WTC11 (cell line): ENCODE results near the gene ATP6V1G2.

Experiments
- CBFB ChIP-seq: sonication (generic); formaldehyde crosslinking; IDR thresholded peaks from 2 replicates; pipeline ENCODE4 v1.8.1; 2022; ENCODE audit warnings: mild to moderate bottlenecking, low read depth, missing genetic modification reagents
- CTCF ChIP-seq: fragments of 200-600 bp; IDR thresholded peaks from 2 replicates; pipeline ENCODE4 v1.8.0; 2022; ENCODE audit warnings: antibody characterized with exemption
- E2F1 ChIP-seq: sonication (generic); formaldehyde crosslinking; IDR thresholded peaks from 2 replicates; pipeline ENCODE4 v1.8.0; 2022; ENCODE audit warnings: mild to moderate bottlenecking, missing genetic modification reagents
- EMX1 ChIP-seq: fragments of 250-450 bp; sonication (Bioruptor Pico); IDR thresholded peaks from 2 replicates; pipeline ENCODE4 v1.8.0; 2021; ENCODE audit warnings: mild to moderate bottlenecking
- FOXK1 ChIP-seq: sonication (generic); formaldehyde crosslinking; IDR thresholded peaks from 2 replicates; pipeline ENCODE4 v1.8.0; 2022; ENCODE audit warnings: mild to moderate bottlenecking, moderate library complexity, missing genetic modification reagents
- MAX ChIP-seq: sonication (generic); formaldehyde crosslinking; IDR thresholded peaks from 2 replicates; pipeline ENCODE4 v1.8.0; 2022; ENCODE audit warnings: mild to moderate bottlenecking, missing genetic modification reagents
- NR3C1 ChIP-seq: sonication (generic); formaldehyde crosslinking; conservative IDR thresholded peaks from 2 replicates; pipeline ENCODE4 v1.8.1; 2023; ENCODE audit warnings: low read depth, mild to moderate bottlenecking, missing genetic modification reagents
- SP1 ChIP-seq: sonication (generic); formaldehyde crosslinking; conservative IDR thresholded peaks from 2 replicates; pipeline ENCODE4 v1.8.1; 2022; ENCODE audit warnings: missing genetic modification reagents
- ZNF232 ChIP-seq: sonication (generic); formaldehyde crosslinking; IDR thresholded peaks from 2 replicates; pipeline ENCODE4 v1.8.0; 2022; ENCODE audit warnings: mild to moderate bottlenecking, missing genetic modification reagents
- ZNF671 ChIP-seq: fragments of 250-450 bp; sonication (Bioruptor Pico); IDR thresholded peaks from 2 replicates; pipeline ENCODE4 v1.8.0; 2021; ENCODE audit warnings: mild to moderate bottlenecking
- TF ChIP-seq, protein P1 (sequence below): sonication (generic); formaldehyde crosslinking; IDR thresholded peaks from 2 replicates; pipeline ENCODE4 v1.8.0; 2022; ENCODE audit warnings: missing genetic modification reagents
- TF ChIP-seq, protein P2 (sequence below): sonication (generic); formaldehyde crosslinking; IDR thresholded peaks from 2 replicates; pipeline ENCODE4 v1.8.1; 2022; ENCODE audit warnings: mild to moderate bottlenecking, missing genetic modification reagents, moderate library complexity, borderline replicate concordance

DNA sequence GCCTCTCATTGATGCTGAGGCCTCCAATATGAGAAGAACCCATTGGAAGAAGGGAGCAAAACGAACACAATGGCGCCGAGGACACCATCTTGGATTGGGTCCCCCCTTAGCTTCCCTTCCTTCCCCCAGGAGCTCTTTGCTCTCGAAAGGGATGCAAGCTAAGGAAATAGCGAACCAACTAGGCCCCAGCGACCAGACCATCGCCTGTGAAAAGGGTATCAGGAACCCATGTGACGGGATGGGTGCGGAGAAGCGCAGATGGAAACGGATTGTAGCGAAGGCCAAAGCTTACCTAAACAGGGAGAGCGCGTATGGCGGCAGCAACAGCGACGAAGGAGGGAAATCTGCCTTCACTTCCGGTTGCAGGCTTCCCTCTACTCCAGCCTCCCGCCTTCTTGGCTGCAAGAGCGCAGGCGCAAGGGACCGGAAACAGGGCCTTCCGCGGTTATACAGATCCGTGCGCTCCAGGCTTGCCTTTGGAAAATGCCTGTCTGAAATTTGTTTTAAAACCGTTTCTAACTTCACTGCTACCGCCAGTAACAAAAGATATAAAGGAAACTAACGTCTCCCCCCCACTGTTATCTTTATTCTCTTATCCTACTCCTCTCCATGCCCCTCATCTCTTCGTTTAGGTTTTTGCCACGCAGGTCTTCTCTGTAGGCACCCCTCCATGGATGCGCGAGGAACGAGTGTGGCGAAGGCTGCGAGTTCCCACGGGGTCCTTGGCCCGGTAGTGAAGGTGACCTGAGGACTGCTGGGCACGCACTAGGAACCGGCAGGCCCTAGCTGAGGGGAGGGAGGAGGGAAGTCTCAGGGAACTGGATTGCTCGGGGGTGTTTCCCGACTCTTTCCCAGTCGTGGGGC lies 4.5 kb downstream of the ATP6V1G2 start, which contains the start of gene DDX39B:
- TF ChIP-seq CTCF (no peak), E2F1 (CRISPR knock-in tag) (no peak; the same call in 1 of the 2 replicates), CBFB (CRISPR knock-in tag) (no peak), MAX (peak; percentile 79), EMX1 (CRISPR knock-in tag) (0 out of 2 replicates have a peak, but pooled peaks have one; percentile 19), ZNF232 (CRISPR knock-in tag) (peak; percentile 73; the same call in 1 of the 2 replicates), FOXK1 (no peak; the same call in none of the 2 replicates), NR3C1 (no peak), ZNF671 (CRISPR knock-in tag) (no peak), SP1 (no peak)
- TF ChIP-seq, protein P1, sequence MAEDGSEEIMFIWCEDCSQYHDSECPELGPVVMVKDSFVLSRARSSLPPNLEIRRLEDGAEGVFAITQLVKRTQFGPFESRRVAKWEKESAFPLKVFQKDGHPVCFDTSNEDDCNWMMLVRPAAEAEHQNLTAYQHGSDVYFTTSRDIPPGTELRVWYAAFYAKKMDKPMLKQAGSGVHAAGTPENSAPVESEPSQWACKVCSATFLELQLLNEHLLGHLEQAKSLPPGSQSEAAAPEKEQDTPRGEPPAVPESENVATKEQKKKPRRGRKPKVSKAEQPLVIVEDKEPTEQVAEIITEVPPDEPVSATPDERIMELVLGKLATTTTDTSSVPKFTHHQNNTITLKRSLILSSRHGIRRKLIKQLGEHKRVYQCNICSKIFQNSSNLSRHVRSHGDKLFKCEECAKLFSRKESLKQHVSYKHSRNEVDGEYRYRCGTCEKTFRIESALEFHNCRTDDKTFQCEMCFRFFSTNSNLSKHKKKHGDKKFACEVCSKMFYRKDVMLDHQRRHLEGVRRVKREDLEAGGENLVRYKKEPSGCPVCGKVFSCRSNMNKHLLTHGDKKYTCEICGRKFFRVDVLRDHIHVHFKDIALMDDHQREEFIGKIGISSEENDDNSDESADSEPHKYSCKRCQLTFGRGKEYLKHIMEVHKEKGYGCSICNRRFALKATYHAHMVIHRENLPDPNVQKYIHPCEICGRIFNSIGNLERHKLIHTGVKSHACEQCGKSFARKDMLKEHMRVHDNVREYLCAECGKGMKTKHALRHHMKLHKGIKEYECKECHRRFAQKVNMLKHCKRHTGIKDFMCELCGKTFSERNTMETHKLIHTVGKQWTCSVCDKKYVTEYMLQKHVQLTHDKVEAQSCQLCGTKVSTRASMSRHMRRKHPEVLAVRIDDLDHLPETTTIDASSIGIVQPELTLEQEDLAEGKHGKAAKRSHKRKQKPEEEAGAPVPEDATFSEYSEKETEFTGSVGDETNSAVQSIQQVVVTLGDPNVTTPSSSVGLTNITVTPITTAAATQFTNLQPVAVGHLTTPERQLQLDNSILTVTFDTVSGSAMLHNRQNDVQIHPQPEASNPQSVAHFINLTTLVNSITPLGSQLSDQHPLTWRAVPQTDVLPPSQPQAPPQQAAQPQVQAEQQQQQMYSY (CRISPR knock-in tag) = no peak
- TF ChIP-seq, protein P2, sequence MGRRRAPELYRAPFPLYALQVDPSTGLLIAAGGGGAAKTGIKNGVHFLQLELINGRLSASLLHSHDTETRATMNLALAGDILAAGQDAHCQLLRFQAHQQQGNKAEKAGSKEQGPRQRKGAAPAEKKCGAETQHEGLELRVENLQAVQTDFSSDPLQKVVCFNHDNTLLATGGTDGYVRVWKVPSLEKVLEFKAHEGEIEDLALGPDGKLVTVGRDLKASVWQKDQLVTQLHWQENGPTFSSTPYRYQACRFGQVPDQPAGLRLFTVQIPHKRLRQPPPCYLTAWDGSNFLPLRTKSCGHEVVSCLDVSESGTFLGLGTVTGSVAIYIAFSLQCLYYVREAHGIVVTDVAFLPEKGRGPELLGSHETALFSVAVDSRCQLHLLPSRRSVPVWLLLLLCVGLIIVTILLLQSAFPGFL (CRISPR knock-in tag) = 0 out of 2 replicates have a peak, but pooled peaks have one; percentile 8
